GM12864 (cell line): ENCODE results near the gene AKR1C2.
"Not testable (repeated sequence)": the region's sequence is repeated elsewhere in the genome, so short reads cannot be mapped to it uniquely, and the experiment has no call there.

Experiments used
- DNase-seq: peaks from one replicate; pipeline ENCODE4 v3.0.0-alpha.2; 2011; ENCODE audit warnings: low read depth
- H3K4me3 ChIP-seq: 2 replicates; pipeline ENCODE4 v1.5.1; 2011; ENCODE audit warnings: mild to moderate bottlenecking, low read depth, low read length, control low read depth
- CTCF ChIP-seq: IDR thresholded peaks from 2 replicates; pipeline ENCODE4 v1.5.1; 2011; ENCODE audit warnings: low read depth, mild to moderate bottlenecking, moderate library complexity, low read length, control low read depth, inconsistent platforms; ENCODE audit errors: missing control alignments

Gene AKR1C2

GRCh38 chr10:4967189-4967588 is 36.5 kb downstream of the AKR1C2 start:
- DNase-seq, H3K4me3 ChIP-seq: not testable (repeated sequence)

- H3K4me3 ChIP-seq, DNase-seq: not testable (repeated sequence)
These were observed 37.9 kb downstream of the AKR1C2 start for GRCh38 chr10:4965763-4966162.

GRCh38 chr10:4963815-4964154 is 39.9 kb downstream of the AKR1C2 start:
- DNase-seq, H3K4me3 ChIP-seq: not testable (repeated sequence)

GRCh38 chr10:4962876-4963814 is 40.5 kb downstream of the AKR1C2 start, which contains the start of gene AKR1C1:
Gene AKR1C1 (plus strand): TSS chr10:4963415. CDS start chr10:4963445, 30 bp downstream.
- H3K4me3 ChIP-seq, DNase-seq: not testable (repeated sequence)

GRCh38 chr10:4962308-4962707 is 41.3 kb downstream of the AKR1C2 start:
- DNase-seq, H3K4me3 ChIP-seq: not testable (repeated sequence)

- DNase-seq, H3K4me3 ChIP-seq: not testable (repeated sequence)
These were observed 42.1 kb downstream of the AKR1C2 start for GRCh38 chr10:4961558-4961957.

GRCh38 chr10:4956955-4957645 is 46.6 kb downstream of the AKR1C2 start:
- not testable (repeated sequence) for DNase-seq, H3K4me3 ChIP-seq

- DNase-seq, H3K4me3 ChIP-seq: not testable (repeated sequence)
These were observed 47.6 kb downstream of the AKR1C2 start for GRCh38 chr10:4956088-4956487.

GRCh38 chr10:4953405-4953804 is 50.3 kb downstream of the AKR1C2 start:
- DNase-seq: no peak
- no peak for TF ChIP-seq CTCF
- no peak overlapping the region for H3K4me3 ChIP-seq

- DNase-seq: not testable (repeated sequence)
These were observed 52.0 kb downstream of the AKR1C2 start for GRCh38 chr10:4951512-4952162.

GRCh38 chr10:4947635-4948596 is 55.7 kb downstream of the AKR1C2 start:
- TF ChIP-seq CTCF: no peak
- no peak for DNase-seq
- no peak overlapping the region for H3K4me3 ChIP-seq

More at GRCh38 chr10:4951512-4952162, 52.0 kb downstream of the AKR1C2 start:
- not testable (repeated sequence) for H3K4me3 ChIP-seq
